ENCODE measurements around the gene PRR5. TPM values are rescaled to one million over a fixed set of nuclear protein-coding genes. Genes with fewer than 3 reads are reported as not detected.

Gene PRR5
- total and polyA plus RNA-seq, 2 experiments from 2014 or later: 15.3 to 31.4 TPM

DNA sequence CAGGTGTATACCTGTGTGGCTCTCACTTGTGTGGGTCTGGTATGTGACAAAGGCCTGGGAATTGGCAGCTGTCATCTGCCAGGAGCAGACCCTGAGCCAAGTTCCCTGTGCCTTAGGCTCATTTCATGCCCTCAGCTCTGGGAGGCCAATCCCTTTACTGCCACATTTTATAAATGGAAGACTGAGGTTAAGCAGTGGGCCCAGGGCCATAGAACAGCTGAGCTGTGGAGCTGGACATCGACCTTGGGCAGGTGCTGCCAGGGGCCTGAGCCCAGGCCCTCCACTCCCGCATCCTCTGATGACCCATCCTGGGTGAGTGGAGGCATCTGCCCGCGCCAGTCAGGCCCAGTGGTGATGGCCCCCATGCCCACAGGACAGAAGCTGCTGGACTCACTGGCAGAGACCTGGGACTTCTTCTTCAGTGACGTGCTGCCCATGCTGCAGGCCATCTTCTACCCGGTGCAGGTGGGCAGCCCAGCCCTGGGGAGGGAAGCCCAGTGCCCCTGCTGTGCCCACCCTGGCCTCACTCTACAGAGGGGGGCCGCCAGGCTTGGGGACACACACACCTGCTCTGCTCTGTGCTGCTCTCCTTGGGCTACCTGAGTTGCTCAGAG is 29.5 kb downstream of the PRR5 start:
- no peak for ATAC-seq
- no peak overlapping the region for H3K27ac Mint-ChIP-seq
- H4K20me1 ChIP-seq (replicated peaks; ENCODE audit: insufficient read depth): no peaks in the 10 kb centered on the region

More for the DNA sequence above, 29.5 kb downstream of the PRR5 start:
- Histone ChIP-seq H3K27me3 (ENCODE audit: insufficient read depth) (no peaks in the 10 kb centered on the region), H3K79me2 (replicated peaks; ENCODE audit: insufficient read depth) (no peaks in the 10 kb centered on the region), H3K36me3 (ENCODE audit: insufficient read depth) (no peaks in the 10 kb centered on the region), H3F3A (replicated peaks; ENCODE audit: low read depth) (peaks cover 4% of the 10 kb centered on the region), H3K4me2 (no peak overlapping the region), H3K27ac (ENCODE audit: low read depth) (no peak overlapping the region), H3K4me3 (no peak overlapping the region), H3K9me2 (ENCODE audit: insufficient read depth) (no peaks in the 10 kb centered on the region), H3K4me1 (ENCODE audit: insufficient read depth) (no peaks in the 10 kb centered on the region), H2AFZ (no peak overlapping the region)
- Mint-ChIP-seq H3K9me3 (no peaks in the 10 kb centered on the region), H3K36me3 (ENCODE audit: low read depth) (no peaks in the 10 kb centered on the region; the same call in 1 of the 3 replicates), H3K27me3 (ENCODE audit: insufficient read depth, low read depth, poor library complexity) (peaks cover 9% of the 10 kb centered on the region), H3K4me3 (no peak overlapping the region), H3K4me1 (peaks cover 10% of the 10 kb centered on the region; the same call in 2 of the 3 replicates)
- TF ChIP-seq REST (IDR thresholded peaks at IDR 0.05; ENCODE audit: unreplicated experiment): no peak
- no peak for TF ChIP-seq ZNF114 (CRISPR knock-in tag; IDR thresholded peaks at IDR 0.05)
- no peak for TF ChIP-seq STAT1 (IDR thresholded peaks at IDR 0.05; ENCODE audit: unreplicated experiment)
- TF ChIP-seq, protein P1, sequence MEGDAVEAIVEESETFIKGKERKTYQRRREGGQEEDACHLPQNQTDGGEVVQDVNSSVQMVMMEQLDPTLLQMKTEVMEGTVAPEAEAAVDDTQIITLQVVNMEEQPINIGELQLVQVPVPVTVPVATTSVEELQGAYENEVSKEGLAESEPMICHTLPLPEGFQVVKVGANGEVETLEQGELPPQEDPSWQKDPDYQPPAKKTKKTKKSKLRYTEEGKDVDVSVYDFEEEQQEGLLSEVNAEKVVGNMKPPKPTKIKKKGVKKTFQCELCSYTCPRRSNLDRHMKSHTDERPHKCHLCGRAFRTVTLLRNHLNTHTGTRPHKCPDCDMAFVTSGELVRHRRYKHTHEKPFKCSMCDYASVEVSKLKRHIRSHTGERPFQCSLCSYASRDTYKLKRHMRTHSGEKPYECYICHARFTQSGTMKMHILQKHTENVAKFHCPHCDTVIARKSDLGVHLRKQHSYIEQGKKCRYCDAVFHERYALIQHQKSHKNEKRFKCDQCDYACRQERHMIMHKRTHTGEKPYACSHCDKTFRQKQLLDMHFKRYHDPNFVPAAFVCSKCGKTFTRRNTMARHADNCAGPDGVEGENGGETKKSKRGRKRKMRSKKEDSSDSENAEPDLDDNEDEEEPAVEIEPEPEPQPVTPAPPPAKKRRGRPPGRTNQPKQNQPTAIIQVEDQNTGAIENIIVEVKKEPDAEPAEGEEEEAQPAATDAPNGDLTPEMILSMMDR (conservative IDR thresholded peaks at IDR 0.05; ENCODE audit: low read depth in 2 of 2): no peak
- no peak for TF ChIP-seq EZH2 (IDR thresholded peaks at IDR 0.05; ENCODE audit: low read depth, unreplicated experiment)
- no peak for TF ChIP-seq POLR2AphosphoS5 (IDR thresholded peaks at IDR 0.05; ENCODE audit: low read depth)
- TF ChIP-seq, protein P2, sequence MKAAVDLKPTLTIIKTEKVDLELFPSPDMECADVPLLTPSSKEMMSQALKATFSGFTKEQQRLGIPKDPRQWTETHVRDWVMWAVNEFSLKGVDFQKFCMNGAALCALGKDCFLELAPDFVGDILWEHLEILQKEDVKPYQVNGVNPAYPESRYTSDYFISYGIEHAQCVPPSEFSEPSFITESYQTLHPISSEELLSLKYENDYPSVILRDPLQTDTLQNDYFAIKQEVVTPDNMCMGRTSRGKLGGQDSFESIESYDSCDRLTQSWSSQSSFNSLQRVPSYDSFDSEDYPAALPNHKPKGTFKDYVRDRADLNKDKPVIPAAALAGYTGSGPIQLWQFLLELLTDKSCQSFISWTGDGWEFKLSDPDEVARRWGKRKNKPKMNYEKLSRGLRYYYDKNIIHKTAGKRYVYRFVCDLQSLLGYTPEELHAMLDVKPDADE (IDR thresholded peaks at IDR 0.05): no peak
- TF ChIP-seq, protein P3, sequence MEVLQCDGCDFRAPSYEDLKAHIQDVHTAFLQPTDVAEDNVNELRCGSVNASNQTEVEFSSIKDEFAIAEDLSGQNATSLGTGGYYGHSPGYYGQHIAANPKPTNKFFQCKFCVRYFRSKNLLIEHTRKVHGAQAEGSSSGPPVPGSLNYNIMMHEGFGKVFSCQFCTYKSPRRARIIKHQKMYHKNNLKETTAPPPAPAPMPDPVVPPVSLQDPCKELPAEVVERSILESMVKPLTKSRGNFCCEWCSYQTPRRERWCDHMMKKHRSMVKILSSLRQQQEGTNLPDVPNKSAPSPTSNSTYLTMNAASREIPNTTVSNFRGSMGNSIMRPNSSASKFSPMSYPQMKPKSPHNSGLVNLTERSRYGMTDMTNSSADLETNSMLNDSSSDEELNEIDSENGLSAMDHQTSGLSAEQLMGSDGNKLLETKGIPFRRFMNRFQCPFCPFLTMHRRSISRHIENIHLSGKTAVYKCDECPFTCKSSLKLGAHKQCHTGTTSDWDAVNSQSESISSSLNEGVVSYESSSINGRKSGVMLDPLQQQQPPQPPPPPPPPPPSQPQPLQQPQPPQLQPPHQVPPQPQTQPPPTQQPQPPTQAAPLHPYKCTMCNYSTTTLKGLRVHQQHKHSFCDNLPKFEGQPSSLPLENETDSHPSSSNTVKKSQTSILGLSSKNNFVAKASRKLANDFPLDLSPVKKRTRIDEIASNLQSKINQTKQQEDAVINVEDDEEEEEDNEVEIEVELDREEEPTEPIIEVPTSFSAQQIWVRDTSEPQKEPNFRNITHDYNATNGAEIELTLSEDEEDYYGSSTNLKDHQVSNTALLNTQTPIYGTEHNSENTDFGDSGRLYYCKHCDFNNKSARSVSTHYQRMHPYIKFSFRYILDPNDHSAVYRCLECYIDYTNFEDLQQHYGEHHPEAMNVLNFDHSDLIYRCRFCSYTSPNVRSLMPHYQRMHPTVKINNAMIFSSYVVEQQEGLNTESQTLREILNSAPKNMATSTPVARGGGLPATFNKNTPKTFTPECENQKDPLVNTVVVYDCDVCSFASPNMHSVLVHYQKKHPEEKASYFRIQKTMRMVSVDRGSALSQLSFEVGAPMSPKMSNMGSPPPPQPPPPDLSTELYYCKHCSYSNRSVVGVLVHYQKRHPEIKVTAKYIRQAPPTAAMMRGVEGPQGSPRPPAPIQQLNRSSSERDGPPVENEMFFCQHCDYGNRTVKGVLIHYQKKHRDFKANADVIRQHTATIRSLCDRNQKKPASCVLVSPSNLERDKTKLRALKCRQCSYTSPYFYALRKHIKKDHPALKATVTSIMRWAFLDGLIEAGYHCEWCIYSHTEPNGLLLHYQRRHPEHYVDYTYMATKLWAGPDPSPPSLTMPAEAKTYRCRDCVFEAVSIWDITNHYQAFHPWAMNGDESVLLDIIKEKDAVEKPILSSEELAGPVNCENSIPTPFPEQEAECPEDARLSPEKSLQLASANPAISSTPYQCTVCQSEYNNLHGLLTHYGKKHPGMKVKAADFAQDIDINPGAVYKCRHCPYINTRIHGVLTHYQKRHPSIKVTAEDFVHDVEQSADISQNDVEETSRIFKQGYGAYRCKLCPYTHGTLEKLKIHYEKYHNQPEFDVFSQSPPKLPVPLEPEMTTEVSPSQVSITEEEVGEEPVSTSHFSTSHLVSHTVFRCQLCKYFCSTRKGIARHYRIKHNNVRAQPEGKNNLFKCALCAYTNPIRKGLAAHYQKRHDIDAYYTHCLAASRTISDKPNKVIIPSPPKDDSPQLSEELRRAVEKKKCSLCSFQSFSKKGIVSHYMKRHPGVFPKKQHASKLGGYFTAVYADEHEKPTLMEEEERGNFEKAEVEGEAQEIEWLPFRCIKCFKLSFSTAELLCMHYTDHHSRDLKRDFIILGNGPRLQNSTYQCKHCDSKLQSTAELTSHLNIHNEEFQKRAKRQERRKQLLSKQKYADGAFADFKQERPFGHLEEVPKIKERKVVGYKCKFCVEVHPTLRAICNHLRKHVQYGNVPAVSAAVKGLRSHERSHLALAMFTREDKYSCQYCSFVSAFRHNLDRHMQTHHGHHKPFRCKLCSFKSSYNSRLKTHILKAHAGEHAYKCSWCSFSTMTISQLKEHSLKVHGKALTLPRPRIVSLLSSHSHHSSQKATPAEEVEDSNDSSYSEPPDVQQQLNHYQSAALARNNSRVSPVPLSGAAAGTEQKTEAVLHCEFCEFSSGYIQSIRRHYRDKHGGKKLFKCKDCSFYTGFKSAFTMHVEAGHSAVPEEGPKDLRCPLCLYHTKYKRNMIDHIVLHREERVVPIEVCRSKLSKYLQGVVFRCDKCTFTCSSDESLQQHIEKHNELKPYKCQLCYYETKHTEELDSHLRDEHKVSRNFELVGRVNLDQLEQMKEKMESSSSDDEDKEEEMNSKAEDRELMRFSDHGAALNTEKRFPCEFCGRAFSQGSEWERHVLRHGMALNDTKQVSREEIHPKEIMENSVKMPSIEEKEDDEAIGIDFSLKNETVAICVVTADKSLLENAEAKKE (CRISPR knock-in tag; IDR thresholded peaks at IDR 0.05): no peak
- no peak for TF ChIP-seq NANOG (IDR thresholded peaks at IDR 0.05; ENCODE audit: borderline replicate concordance)
- TF ChIP-seq JUNB (IDR thresholded peaks at IDR 0.05; ENCODE audit: unreplicated experiment): no peak
- DNase-seq (ENCODE audit: low spot score): no peak

Data from GM23338 (cell line).